GM12878 (cell line): ENCODE results near the gene GALK2. TPM values are rescaled to one million over a fixed set of nuclear protein-coding genes. Genes with fewer than 3 reads are reported as not detected.

ENCODE experiments used
- ATAC-seq: fragments of 200-7000 bp; cut with Tn5 transposase; 3 replicates; pipeline ENCODE4 v1.9.1; 2020; ENCODE audit warnings: mild to moderate bottlenecking, moderate library complexity
- BruUV-seq: library from RNA; stranded (reverse); fragments of 400-500 nt; replicated peaks from 2 replicates; lab custom pipeline; 2021; lab: Mats Ljungman, UMichigan
- CTCF ChIA-PET: fragments of 300-600 bp; sonication (Branson Sonifier 250); formaldehyde crosslinking; extraction: SDS; loops from one replicate; lab custom pipeline; 2021; ENCODE audit warnings: inconsistent platforms; lab: Yijun Ruan, JAX
- POLR2A ChIA-PET: fragments of 350-600 bp; formaldehyde crosslinking; extraction: SDS; loops from one replicate; lab custom pipeline; 2021; ENCODE audit warnings: inconsistent platforms; lab: Charles Lee
- RAD21 ChIA-PET: fragments of 300-600 bp; sonication (Branson Sonifier 250); formaldehyde crosslinking; loops from one replicate; lab custom pipeline; 2023; ENCODE audit warnings: antibody characterized with exemption; ENCODE audit not compliant: unreplicated experiment; lab: Charles Lee
- SMC1A ChIA-PET: fragments of 300-600 bp; sonication (Branson Sonifier 250); formaldehyde crosslinking; loops from one replicate; lab custom pipeline; 2023; ENCODE audit not compliant: unreplicated experiment, uncharacterized antibody; lab: Charles Lee
- DNase-seq: peaks from one replicate; pipeline ENCODE4 v3.0.0-alpha.2; 2011; ENCODE audit warnings: low read depth, low spot score
- FAIRE-seq: peaks from 3 replicates; lab custom pipeline; 2011; peaks lifted over from hg19 to GRCh38; lab: Jason Lieb, UNC
- H2AFZ ChIP-seq: 2 replicates; pipeline ENCODE4 v1.6.0; 2011; ENCODE audit warnings: low read depth, low read length, control low read depth; ENCODE audit not compliant: control insufficient read depth
- H3K27ac ChIP-seq: 2 replicates; pipeline ENCODE4 v1.5.1; 2011; ENCODE audit warnings: control low read depth; ENCODE audit not compliant: control insufficient read depth, insufficient read depth
- H3K27me3 ChIP-seq, 2 experiments: replicated peaks in 1 of 2; 2 replicates each; pipeline versions ENCODE4 v1.6.0 to v1.6.1; 2011; ENCODE audit warnings: low read length in 1 of 2; ENCODE audit not compliant: control insufficient read depth in 2 of 2, insufficient read depth in 2 of 2
- H3K36me3 ChIP-seq, 2 experiments: 2 replicates each; pipeline ENCODE4 v1.5.1; 2011; ENCODE audit warnings: low read length in 1 of 2; ENCODE audit not compliant: control insufficient read depth in 2 of 2, insufficient read depth in 2 of 2
- H3K4me1 ChIP-seq: 2 replicates; pipeline ENCODE4 v1.6.1; 2011; ENCODE audit warnings: mild to moderate bottlenecking, low read length, moderate library complexity, mixed read lengths; ENCODE audit not compliant: control insufficient read depth, insufficient read depth
- H3K4me2 ChIP-seq: 2 replicates; pipeline ENCODE4 v1.6.0; 2011; ENCODE audit warnings: control low read depth; ENCODE audit not compliant: control insufficient read depth, insufficient read depth
- H3K4me3 ChIP-seq: fragments of 200-600 bp; sonication (generic); 2 replicates; pipeline ENCODE4 v1.5.1; 2016
- H3K79me2 ChIP-seq: 2 replicates; pipeline ENCODE4 v1.6.0; 2011; ENCODE audit warnings: low read length; ENCODE audit not compliant: control insufficient read depth, insufficient read depth
- H3K9ac ChIP-seq: 2 replicates; pipeline ENCODE4 v1.8.0; 2011; ENCODE audit warnings: low read length, control low read depth, mixed read lengths; ENCODE audit not compliant: control insufficient read depth, insufficient read depth
- H3K9me3 ChIP-seq: replicated peaks from 3 replicates; pipeline ENCODE4 v1.5.1; 2011; ENCODE audit warnings: mild to moderate bottlenecking, low read length; ENCODE audit not compliant: control insufficient read depth, insufficient read depth
- H4K20me1 ChIP-seq: 2 replicates; pipeline ENCODE4 v1.6.0; 2011; ENCODE audit not compliant: control insufficient read depth, insufficient read depth
- BACH1 ChIP-seq: fragments of 450-650 bp; IDR thresholded peaks from 2 replicates; pipeline ENCODE4 v1.6.1; 2017; ENCODE audit warnings: mild to moderate bottlenecking, borderline replicate concordance
- BCL11A ChIP-seq: IDR thresholded peaks from 2 replicates; pipeline ENCODE4 v1.6.1; 2011; ENCODE audit warnings: low read depth, low read length
- EZH2 ChIP-seq: IDR thresholded peaks from 2 replicates; pipeline ENCODE4 v1.6.1; 2012; ENCODE audit warnings: low read depth, mild to moderate bottlenecking, control low read depth, inconsistent platforms, low read length, borderline replicate concordance; ENCODE audit not compliant: control insufficient read depth
- FOS ChIP-seq: IDR thresholded peaks from 3 replicates; pipeline ENCODE4 v1.6.1; 2011; ENCODE audit warnings: borderline replicate concordance; ENCODE audit not compliant: insufficient read length; ENCODE audit errors: extremely low read depth
- MXI1 ChIP-seq: fragments of 150-350 bp; IDR thresholded peaks from 2 replicates; pipeline ENCODE4 v1.6.1; 2011; ENCODE audit warnings: low read depth, mild to moderate bottlenecking, inconsistent platforms, low read length, improper control_type of control experiment
- NFYB ChIP-seq: IDR thresholded peaks from 2 replicates; pipeline ENCODE4 v1.6.1; 2011; ENCODE audit warnings: low read depth, mild to moderate bottlenecking, low read length, improper control_type of control experiment, moderate library complexity; ENCODE audit not compliant: insufficient read depth
- POLR2AphosphoS2 ChIP-seq: IDR thresholded peaks from 2 replicates; pipeline ENCODE4 v1.6.1; 2011; ENCODE audit warnings: low read depth, mild to moderate bottlenecking, low read length, improper control_type of control experiment, moderate library complexity
- RELA ChIP-seq: fragments of 450-650 bp; IDR thresholded peaks from 2 replicates; pipeline ENCODE4 v1.8.0; 2014; ENCODE audit warnings: borderline replicate concordance; ENCODE audit not compliant: partially characterized antibody
- RELB ChIP-seq: fragments of 450-650 bp; IDR thresholded peaks from 2 replicates; pipeline ENCODE4 v1.6.1; 2017; ENCODE audit warnings: low read depth, mild to moderate bottlenecking, moderate library complexity
- TCF12 ChIP-seq: IDR thresholded peaks from 2 replicates; pipeline ENCODE4 v1.6.1; 2011; ENCODE audit warnings: low read depth, mild to moderate bottlenecking, low read length
- YY1 ChIP-seq: IDR thresholded peaks from 2 replicates; pipeline ENCODE4 v1.6.1; 2011; ENCODE audit warnings: low read depth, mild to moderate bottlenecking, low read length
- ZSCAN29 ChIP-seq: fragments of 450-650 bp; IDR thresholded peaks from 2 replicates; pipeline ENCODE4 v1.6.1; 2017; ENCODE audit warnings: mild to moderate bottlenecking, moderate library complexity
- WGBS: methylation state at CpG from one replicate; pipeline ENCODE4 v1.1.6; 2016; ENCODE audit warnings: low lambda C conversion rate; ENCODE audit not compliant: insufficient replicate concordance, insufficient coverage; ENCODE audit errors: missing lambda C conversion rate; 5-methylcytosine and 5-hydroxymethylcytosine counted together
- in situ Hi-C: fragments of 300-500 bp; cut with MboI; formaldehyde crosslinking; loops from 9 replicates; pipeline ENCODE4 v1.14.3; 2018; ENCODE audit warnings: mixed read lengths
- intact Hi-C: fragments of 100-400 bp; cut with micrococcal nuclease; formaldehyde crosslinking; loops from one replicate; pipeline ENCODE4 v1.14.2; 2022; ENCODE audit not compliant: unreplicated experiment
- polyA plus RNA-seq, 11 experiments: library from polyadenylated mRNA; depleted of rRNA in 4 of 11; unstranded in 6 of 11; stranded (reverse) in 5 of 11; fragments of >200 nt; fragmentation: Nextera tagmentation in 4 of 11; fragmentation: Illumina TruSeq in 1 of 11; extraction: Ambion mirVana in 4 of 11; extraction: Trizol in 1 of 11; gene quantifications; 1 replicate in 1 of 11; 2 replicates in 10 of 11; pipeline versions ENCODE4 v1.2.1 to v1.2.3, GENCODE V29; 2011 to 2016; ENCODE audit warnings: inconsistent platforms in 2 of 11, missing spikeins in 2 of 11, low read depth in 1 of 11
- total RNA-seq, 4 experiments: library from RNA; depleted of rRNA in 3 of 4; stranded (reverse); fragments of >200 nt in 3 of 4; fragmentation: Illumina TruSeq in 1 of 4; extraction: Trizol in 1 of 4; gene quantifications; 2 replicates each; pipeline versions ENCODE4 v1.2.1 to v1.2.3, GENCODE V29; 2013 to 2021
- TF ChIP-seq, protein P1 (sequence below): IDR thresholded peaks from 2 replicates; pipeline ENCODE4 v1.6.1; 2011; ENCODE audit warnings: borderline replicate concordance, low read depth, mild to moderate bottlenecking, moderate library complexity, mixed read lengths, low read length; ENCODE audit not compliant: insufficient read depth; ENCODE audit errors: extremely low read length
- TF ChIP-seq, protein P2 (sequence below): IDR thresholded peaks from 2 replicates; pipeline ENCODE4 v1.6.1; 2012; ENCODE audit warnings: low read depth, low read length, improper control_type of control experiment

Gene GALK2
- total and polyA plus RNA-seq, 10 of the 15 experiments (the other 5 are each of a cell fraction or from before 2014, with no cell fraction given), result 11.9 to 26.7 (median 15.4) TPM

DNA sequence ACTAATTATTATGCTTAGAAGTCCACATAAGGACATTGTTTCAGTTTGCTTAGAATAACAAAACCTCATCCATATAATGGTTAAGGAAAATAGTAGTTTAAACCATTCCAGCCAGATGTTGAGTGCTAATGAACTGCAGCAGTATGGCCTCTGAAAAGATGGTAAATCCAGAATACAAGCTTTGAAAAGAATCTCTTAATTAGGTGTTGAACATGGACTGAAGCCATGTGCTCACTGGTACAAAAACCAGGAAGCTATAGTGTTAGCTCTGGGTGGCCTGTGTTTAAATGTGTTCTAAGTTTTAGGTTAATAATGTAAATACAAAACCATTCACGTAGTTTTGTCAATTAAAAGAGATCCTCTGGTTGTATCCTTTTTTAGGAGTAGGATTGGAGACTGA, 78.2 kb downstream of the GALK2 start:
- 100% methylated on average over 1 of the region's 1 CpG for WGBS

DNA sequence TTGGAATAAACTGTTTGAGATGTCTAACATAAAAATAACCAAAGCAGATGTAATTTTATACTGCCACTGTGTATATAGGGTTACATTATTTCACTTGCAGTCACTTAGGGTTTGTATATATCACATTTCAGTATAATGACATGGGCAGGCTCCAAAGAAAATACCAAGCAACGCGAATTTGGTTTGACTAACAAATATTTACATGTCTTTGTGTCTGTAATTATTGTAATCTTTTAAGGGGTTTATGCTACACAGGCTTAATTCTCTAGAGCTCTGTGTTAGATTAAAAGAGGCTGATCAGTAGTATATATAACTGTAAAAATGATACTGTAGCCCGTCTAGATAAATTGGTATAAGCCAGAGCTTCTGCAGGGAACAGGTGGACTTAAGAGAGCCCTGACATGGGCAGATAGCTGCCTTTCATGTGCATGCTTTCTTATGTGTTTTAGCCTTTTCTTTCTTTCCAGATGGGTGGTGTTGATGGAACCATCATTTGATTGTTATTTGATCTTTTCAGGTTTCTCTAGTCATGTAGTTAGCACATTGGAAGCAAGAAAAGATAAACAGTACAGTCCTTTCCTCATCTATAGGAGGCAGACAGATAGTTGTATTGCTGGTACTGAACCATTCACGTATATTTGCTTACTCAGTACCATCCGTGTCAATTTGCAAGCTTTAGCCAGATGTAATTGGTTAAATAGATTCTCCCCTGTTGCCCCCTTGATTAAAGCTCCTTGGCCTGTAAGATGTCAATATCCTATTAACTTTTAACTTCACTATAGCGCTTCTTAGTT, 86.1 kb downstream of the GALK2 start:
- H3K27me3 ChIP-seq, result no peaks in the 10 kb centered on the region
- RAD21 ChIA-PET, result no interaction called here
- ATAC-seq, result no peak
- H3K36me3 ChIP-seq, result no peaks in the 10 kb centered on the region
- in situ Hi-C loops, result no loop called here
- FAIRE-seq, result no peak
- H3K79me2 ChIP-seq, result no peaks in the 10 kb centered on the region
- SMC1A ChIA-PET, result interaction anchor here (1.1 kb wide), 1 partner anchor 20 kb away, joined by 5 read pairs; no protein-coding TSS in a partner anchor
- DNase-seq, result no peak
- no peak overlapping the region for H2AFZ ChIP-seq
- BruUV-seq, result no TSS peak
- H3K9me3 ChIP-seq, result no peaks in the 10 kb centered on the region
- no peaks in the 10 kb centered on the region for H3K4me1 ChIP-seq
- WGBS, result 90% methylated on average over 6 of the region's 6 CpGs
- no peaks in the 10 kb centered on the region for H4K20me1 ChIP-seq
- CTCF ChIA-PET, result interaction anchor here (0.9 kb wide), 2 partner anchors 216 to 896 kb away, joined by 3 to 4 read pairs; no protein-coding TSS in a partner anchor
- H3K4me3 ChIP-seq, result no peak overlapping the region
- intact Hi-C loops, result no loop called here
- H3K9ac ChIP-seq, result no peak overlapping the region
- H3K27ac ChIP-seq, result no peak overlapping the region
- H3K4me2 ChIP-seq, result no peak overlapping the region
- POLR2A ChIA-PET, result no interaction called here
- TF ChIP-seq EZH2 (no peak), BCL11A (no peak), ZSCAN29 (no peak), MXI1 (no peak), FOS (no peak), RELB (no peak), YY1 (no peak), BACH1 (no peak), RELA (no peak), NFYB (no peak), POLR2AphosphoS2 (no peak)
- TF ChIP-seq, protein P1, sequence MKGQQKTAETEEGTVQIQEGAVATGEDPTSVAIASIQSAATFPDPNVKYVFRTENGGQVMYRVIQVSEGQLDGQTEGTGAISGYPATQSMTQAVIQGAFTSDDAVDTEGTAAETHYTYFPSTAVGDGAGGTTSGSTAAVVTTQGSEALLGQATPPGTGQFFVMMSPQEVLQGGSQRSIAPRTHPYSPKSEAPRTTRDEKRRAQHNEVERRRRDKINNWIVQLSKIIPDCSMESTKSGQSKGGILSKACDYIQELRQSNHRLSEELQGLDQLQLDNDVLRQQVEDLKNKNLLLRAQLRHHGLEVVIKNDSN, result no peak
- TF ChIP-seq, protein P2, sequence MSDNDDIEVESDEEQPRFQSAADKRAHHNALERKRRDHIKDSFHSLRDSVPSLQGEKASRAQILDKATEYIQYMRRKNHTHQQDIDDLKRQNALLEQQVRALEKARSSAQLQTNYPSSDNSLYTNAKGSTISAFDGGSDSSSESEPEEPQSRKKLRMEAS, result no peak

More for the DNA sequence above, 78.2 kb downstream of the GALK2 start:
- Histone ChIP-seq H3K79me2 (no peaks in the 10 kb centered on the region), H3K4me3 (no peak overlapping the region), H3K4me2 (no peak overlapping the region), H3K9ac (no peak overlapping the region), H4K20me1 (no peaks in the 10 kb centered on the region), H3K4me1 (no peaks in the 10 kb centered on the region), H3K27ac (no peak overlapping the region), H3K9me3 (no peaks in the 10 kb centered on the region; the same call in 1 of the 3 replicates), H3K27me3 (no peaks in the 10 kb centered on the region), H3K36me3 (no peaks in the 10 kb centered on the region; a peak in 1 of 4 replicates), H2AFZ (no peak overlapping the region)
- POLR2A ChIA-PET, result no interaction called here
- RAD21 ChIA-PET, result no interaction called here
- ATAC-seq, result no peak
- no peak for FAIRE-seq
- SMC1A ChIA-PET, result interaction anchor here (0.9 kb wide), 1 partner anchor 18 kb away, joined by 3 read pairs; no protein-coding TSS in a partner anchor
- CTCF ChIA-PET, result no interaction called here
- no peak for TF ChIP-seq TCF12
- intact Hi-C loops, result no loop called here
- in situ Hi-C loops, result loop anchor here (10.0 kb wide), 1 partner anchor 807 kb away; no protein-coding TSS in a partner anchor
- no peak for DNase-seq
- no TSS peak for BruUV-seq
